K562 (cell line): Measurements from ENCODE around the gene SNRPA. TPM values are rescaled to one million over a fixed set of nuclear protein-coding genes. Genes with fewer than 3 reads are reported as not detected.

Experiments
- BRF1 ChIP-seq: IDR thresholded peaks from 3 replicates; pipeline ENCODE4 v1.6.1; 2011; ENCODE audit warnings: borderline replicate concordance, mild to moderate bottlenecking; ENCODE audit not compliant: insufficient read length; ENCODE audit errors: extremely low read depth
- CSDE1 ChIP-seq, 2 experiments: fragments of 450-650 bp; IDR thresholded peaks; 2 replicates each; pipeline ENCODE4 v1.6.1; 2016; ENCODE audit warnings: mild to moderate bottlenecking in 1 of 2
- DMBX1 ChIP-seq: fragments of 250-450 bp; sonication (Bioruptor Pico); IDR thresholded peaks from 2 replicates; pipeline ENCODE4 v1.8.0; 2022; ENCODE audit warnings: inconsistent platforms, mild to moderate bottlenecking, moderate library complexity, borderline replicate concordance
- ELF4 ChIP-seq: fragments of 450-650 bp; formaldehyde crosslinking; IDR thresholded peaks from 2 replicates; pipeline ENCODE4 v1.4.0; 2022; ENCODE audit warnings: missing genetic modification characterization
- HINFP ChIP-seq: fragments of 450-650 bp; conservative IDR thresholded peaks from 2 replicates; pipeline ENCODE4 v1.6.1; 2016; ENCODE audit warnings: missing genetic modification characterization, low read depth, mild to moderate bottlenecking, control low read depth, missing compliant biosample characterization
- HMG20B ChIP-seq: fragments of 250-450 bp; sonication (Bioruptor Pico); IDR thresholded peaks from 2 replicates; pipeline ENCODE4 v1.5.0; 2021; ENCODE audit warnings: mild to moderate bottlenecking
- MCM2 ChIP-seq: fragments of 450-650 bp; IDR thresholded peaks from 2 replicates; pipeline ENCODE4 v1.6.1; 2017; ENCODE audit warnings: low read depth, mild to moderate bottlenecking
- PRPF4 ChIP-seq: fragments of 200-400 bp; formaldehyde crosslinking; IDR thresholded peaks from one replicate; pipeline ENCODE4 v1.6.1; 2017; ENCODE audit warnings: low read length, low read depth, mild to moderate bottlenecking; ENCODE audit not compliant: insufficient read depth, poor library complexity, severe bottlenecking
- RBM17 ChIP-seq: fragments of 200-400 bp; formaldehyde crosslinking; IDR thresholded peaks from 2 replicates; pipeline ENCODE4 v1.6.1; 2017; ENCODE audit warnings: low read depth, mild to moderate bottlenecking, low read length, borderline replicate concordance
- SIX5 ChIP-seq, 2 experiments: IDR thresholded peaks; 2 replicates each; pipeline ENCODE4 v1.6.1; 2011; ENCODE audit warnings: low read length in 2 of 2, borderline replicate concordance in 1 of 2, low read depth in 1 of 2, mild to moderate bottlenecking in 1 of 2, moderate library complexity in 1 of 2; ENCODE audit not compliant: insufficient read depth in 1 of 2
- SMARCA5 ChIP-seq: fragments of 450-650 bp; IDR thresholded peaks from 2 replicates; pipeline ENCODE4 v1.6.1; 2016
- SRF ChIP-seq, 2 experiments: fragments of 250-450, 450-650 bp in 1 of 2; sonication (Bioruptor Pico) in 1 of 2; sonication (generic) in 1 of 2; formaldehyde crosslinking; IDR thresholded peaks; 2 replicates each; pipeline versions ENCODE4 v1.5.0 to v1.5.1; 2020 to 2022; ENCODE audit warnings: mild to moderate bottlenecking in 1 of 2, missing genetic modification reagents in 1 of 2
- TCF7L2 ChIP-seq: fragments of 150-350 bp; IDR thresholded peaks from 2 replicates; pipeline ENCODE4 v1.6.1; 2016; ENCODE audit warnings: low read depth, mild to moderate bottlenecking, low read length, moderate library complexity
- XRCC4 ChIP-seq: IDR thresholded peaks from one replicate; pipeline ENCODE4 v1.6.1; 2011; ENCODE audit not compliant: insufficient read depth, insufficient read length; ENCODE audit errors: extremely low read depth
- ZBTB5 ChIP-seq: fragments of 450-650 bp; IDR thresholded peaks from 2 replicates; pipeline ENCODE4 v1.6.1; 2017; ENCODE audit warnings: antibody characterized with exemption
- ZNF24 ChIP-seq: fragments of 450-650 bp; IDR thresholded peaks from 2 replicates; pipeline ENCODE4 v1.6.1; 2016
- polyA plus RNA-seq, 8 experiments: library from polyadenylated mRNA; depleted of rRNA in 4 of 8; stranded (reverse) in 5 of 8; unstranded in 3 of 8; fragments of >200 nt; fragmentation: Nextera tagmentation in 2 of 8; fragmentation: Illumina TruSeq in 1 of 8; extraction: Ambion mirVana in 2 of 8; extraction: Trizol in 1 of 8; gene quantifications; 2 replicates each; pipeline versions ENCODE4 v1.2.1 to v1.2.3, GENCODE V29; 2011 to 2014; ENCODE audit warnings: inconsistent platforms in 1 of 8, missing spikeins in 1 of 8
- total RNA-seq, 7 experiments: library from RNA; depleted of rRNA in 6 of 7; stranded (reverse); fragments of >200 nt in 6 of 7; fragmentation: Illumina TruSeq in 2 of 7; extraction: Trizol in 2 of 7; gene quantifications; 2 replicates each; pipeline versions ENCODE4 v1.2.1 to v1.2.3, GENCODE V29; 2011 to 2021; ENCODE audit warnings: low replicate concordance in 1 of 7
- TF ChIP-seq, protein P1 (sequence below): fragments of 200-400 bp; formaldehyde crosslinking; IDR thresholded peaks from 2 replicates; pipeline ENCODE4 v1.6.1; 2017; ENCODE audit warnings: mild to moderate bottlenecking, low read depth, low read length, moderate library complexity
- TF ChIP-seq, protein P2 (sequence below): fragments of 250-450 bp; sonication (Bioruptor Pico); IDR thresholded peaks from 2 replicates; pipeline ENCODE4 v1.4.0; 2020; ENCODE audit warnings: mild to moderate bottlenecking, moderate library complexity

The SNRPA gene
- total and polyA plus RNA-seq, 9 of the 15 experiments (the other 6 are each of a cell fraction or from before 2014, with no cell fraction given), result 16.3 to 311 (median 193) TPM

GRCh38 chr19:40716482-40717324 lies 34.3 kb upstream of the SNRPA start, which contains the start of the genes COQ8B and ITPKC (continued):
- TF ChIP-seq MCM2, result no peak
- TF ChIP-seq, protein P1, sequence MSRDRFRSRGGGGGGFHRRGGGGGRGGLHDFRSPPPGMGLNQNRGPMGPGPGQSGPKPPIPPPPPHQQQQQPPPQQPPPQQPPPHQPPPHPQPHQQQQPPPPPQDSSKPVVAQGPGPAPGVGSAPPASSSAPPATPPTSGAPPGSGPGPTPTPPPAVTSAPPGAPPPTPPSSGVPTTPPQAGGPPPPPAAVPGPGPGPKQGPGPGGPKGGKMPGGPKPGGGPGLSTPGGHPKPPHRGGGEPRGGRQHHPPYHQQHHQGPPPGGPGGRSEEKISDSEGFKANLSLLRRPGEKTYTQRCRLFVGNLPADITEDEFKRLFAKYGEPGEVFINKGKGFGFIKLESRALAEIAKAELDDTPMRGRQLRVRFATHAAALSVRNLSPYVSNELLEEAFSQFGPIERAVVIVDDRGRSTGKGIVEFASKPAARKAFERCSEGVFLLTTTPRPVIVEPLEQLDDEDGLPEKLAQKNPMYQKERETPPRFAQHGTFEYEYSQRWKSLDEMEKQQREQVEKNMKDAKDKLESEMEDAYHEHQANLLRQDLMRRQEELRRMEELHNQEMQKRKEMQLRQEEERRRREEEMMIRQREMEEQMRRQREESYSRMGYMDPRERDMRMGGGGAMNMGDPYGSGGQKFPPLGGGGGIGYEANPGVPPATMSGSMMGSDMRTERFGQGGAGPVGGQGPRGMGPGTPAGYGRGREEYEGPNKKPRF, result no peak
- TF ChIP-seq CSDE1 (IDR thresholded peaks at IDR 0.05), result no peak
- TF ChIP-seq XRCC4, result no peak
- no peak for TF ChIP-seq ZNF24
- TF ChIP-seq, protein P2, sequence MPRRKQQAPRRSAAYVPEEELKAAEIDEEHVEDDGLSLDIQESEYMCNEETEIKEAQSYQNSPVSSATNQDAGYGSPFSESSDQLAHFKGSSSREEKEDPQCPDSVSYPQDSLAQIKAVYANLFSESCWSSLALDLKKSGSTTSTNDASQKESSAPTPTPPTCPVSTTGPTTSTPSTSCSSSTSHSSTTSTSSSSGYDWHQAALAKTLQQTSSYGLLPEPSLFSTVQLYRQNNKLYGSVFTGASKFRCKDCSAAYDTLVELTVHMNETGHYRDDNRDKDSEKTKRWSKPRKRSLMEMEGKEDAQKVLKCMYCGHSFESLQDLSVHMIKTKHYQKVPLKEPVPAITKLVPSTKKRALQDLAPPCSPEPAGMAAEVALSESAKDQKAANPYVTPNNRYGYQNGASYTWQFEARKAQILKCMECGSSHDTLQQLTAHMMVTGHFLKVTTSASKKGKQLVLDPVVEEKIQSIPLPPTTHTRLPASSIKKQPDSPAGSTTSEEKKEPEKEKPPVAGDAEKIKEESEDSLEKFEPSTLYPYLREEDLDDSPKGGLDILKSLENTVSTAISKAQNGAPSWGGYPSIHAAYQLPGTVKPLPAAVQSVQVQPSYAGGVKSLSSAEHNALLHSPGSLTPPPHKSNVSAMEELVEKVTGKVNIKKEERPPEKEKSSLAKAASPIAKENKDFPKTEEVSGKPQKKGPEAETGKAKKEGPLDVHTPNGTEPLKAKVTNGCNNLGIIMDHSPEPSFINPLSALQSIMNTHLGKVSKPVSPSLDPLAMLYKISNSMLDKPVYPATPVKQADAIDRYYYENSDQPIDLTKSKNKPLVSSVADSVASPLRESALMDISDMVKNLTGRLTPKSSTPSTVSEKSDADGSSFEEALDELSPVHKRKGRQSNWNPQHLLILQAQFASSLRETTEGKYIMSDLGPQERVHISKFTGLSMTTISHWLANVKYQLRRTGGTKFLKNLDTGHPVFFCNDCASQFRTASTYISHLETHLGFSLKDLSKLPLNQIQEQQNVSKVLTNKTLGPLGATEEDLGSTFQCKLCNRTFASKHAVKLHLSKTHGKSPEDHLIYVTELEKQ, result no peak
- no peak for TF ChIP-seq PRPF4
- no peak for TF ChIP-seq SMARCA5
- no peak for TF ChIP-seq BRF1
- no peak for TF ChIP-seq ZBTB5
- no peak for TF ChIP-seq RBM17
- TF ChIP-seq SIX5 (IDR thresholded peaks at IDR 0.05; ENCODE audit: borderline replicate concordance in 1 of 2, insufficient read depth in 1 of 2, low read depth in 1 of 2, low read length in 2 of 2), result no peak
- TF ChIP-seq TCF7L2, result no peak
- no peak for TF ChIP-seq DMBX1 (CRISPR knock-in tag)
- no peak for TF ChIP-seq ELF4 (CRISPR knock-in tag)
- TF ChIP-seq HINFP (tag), result no peak
- TF ChIP-seq HMG20B (CRISPR knock-in tag), result no peak
- peak in 1 of 2 experiments; percentile 60; a peak in 1 of 4 replicates for TF ChIP-seq SRF (CRISPR knock-in tag; IDR thresholded peaks at IDR 0.05)
